AG09309 (cell line): Measurements from ENCODE around the gene RGS3.

ENCODE experiments used
- DNase-seq: peaks from one replicate; pipeline ENCODE4 v3.0.0-alpha.2; 2010; ENCODE audit warnings: low read depth
- H3K4me3 ChIP-seq: 2 replicates; pipeline ENCODE4 v1.5.1; 2011; ENCODE audit warnings: mild to moderate bottlenecking, low read depth, low read length, moderate library complexity; ENCODE audit not compliant: control insufficient read depth
- TF ChIP-seq, protein P1 (sequence below): IDR thresholded peaks from 2 replicates; pipeline ENCODE4 v1.5.1; 2011; ENCODE audit warnings: mild to moderate bottlenecking, low read depth, low read length, inconsistent platforms; ENCODE audit not compliant: insufficient read depth, control insufficient read depth; ENCODE audit errors: missing control alignments

The RGS3 gene

GRCh38 chr9:113540466-113540865, 76.9 kb downstream of the RGS3 start:
- no peak for DNase-seq
- TF ChIP-seq, protein P1, sequence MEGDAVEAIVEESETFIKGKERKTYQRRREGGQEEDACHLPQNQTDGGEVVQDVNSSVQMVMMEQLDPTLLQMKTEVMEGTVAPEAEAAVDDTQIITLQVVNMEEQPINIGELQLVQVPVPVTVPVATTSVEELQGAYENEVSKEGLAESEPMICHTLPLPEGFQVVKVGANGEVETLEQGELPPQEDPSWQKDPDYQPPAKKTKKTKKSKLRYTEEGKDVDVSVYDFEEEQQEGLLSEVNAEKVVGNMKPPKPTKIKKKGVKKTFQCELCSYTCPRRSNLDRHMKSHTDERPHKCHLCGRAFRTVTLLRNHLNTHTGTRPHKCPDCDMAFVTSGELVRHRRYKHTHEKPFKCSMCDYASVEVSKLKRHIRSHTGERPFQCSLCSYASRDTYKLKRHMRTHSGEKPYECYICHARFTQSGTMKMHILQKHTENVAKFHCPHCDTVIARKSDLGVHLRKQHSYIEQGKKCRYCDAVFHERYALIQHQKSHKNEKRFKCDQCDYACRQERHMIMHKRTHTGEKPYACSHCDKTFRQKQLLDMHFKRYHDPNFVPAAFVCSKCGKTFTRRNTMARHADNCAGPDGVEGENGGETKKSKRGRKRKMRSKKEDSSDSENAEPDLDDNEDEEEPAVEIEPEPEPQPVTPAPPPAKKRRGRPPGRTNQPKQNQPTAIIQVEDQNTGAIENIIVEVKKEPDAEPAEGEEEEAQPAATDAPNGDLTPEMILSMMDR = no peak
- no peak overlapping the region for H3K4me3 ChIP-seq

DNA sequence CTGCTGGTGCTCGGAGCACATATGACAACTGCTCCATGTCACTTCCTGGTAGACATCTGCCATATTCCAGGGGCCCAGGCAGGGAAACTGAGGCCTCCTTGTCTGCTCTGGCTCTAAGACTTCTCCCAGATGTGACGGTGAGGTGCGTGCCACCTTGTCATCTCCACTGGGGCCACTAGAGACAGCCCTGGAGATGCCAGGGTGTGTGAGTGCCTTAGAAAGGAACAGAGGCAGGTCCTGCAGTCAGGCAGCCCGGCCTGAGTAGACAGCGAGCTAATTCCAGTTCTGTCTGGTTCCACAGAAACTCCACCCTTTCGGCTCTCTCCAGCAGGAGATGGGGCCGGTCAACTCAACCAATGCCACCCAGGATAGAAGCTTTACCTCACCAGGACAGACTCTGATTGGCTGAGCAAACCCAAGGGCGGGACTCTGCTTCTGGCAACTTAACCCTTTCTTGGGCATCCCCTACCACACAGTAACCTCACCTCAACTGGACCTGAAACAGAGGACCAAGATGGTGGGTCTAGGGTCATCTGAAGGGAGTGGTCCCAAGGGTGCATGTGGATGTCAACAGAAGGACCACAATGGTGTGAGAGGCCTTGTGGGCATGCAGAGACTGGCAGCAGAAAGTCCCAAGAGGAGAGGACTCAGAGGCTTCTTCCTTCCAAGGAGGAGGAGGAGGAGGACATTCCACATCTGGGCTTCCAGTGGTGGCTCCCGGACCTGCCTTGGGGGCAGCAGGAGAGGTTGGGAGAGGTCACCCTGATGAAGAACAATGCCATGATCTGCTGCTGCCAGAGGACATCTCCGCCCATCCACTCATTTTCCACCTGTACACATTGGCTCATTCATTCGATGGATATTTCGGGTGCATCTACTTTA, 77.7 kb downstream of the RGS3 start:
- no peak overlapping the region for H3K4me3 ChIP-seq
- no peak for DNase-seq
- TF ChIP-seq, protein P1 = no peak

DNA sequence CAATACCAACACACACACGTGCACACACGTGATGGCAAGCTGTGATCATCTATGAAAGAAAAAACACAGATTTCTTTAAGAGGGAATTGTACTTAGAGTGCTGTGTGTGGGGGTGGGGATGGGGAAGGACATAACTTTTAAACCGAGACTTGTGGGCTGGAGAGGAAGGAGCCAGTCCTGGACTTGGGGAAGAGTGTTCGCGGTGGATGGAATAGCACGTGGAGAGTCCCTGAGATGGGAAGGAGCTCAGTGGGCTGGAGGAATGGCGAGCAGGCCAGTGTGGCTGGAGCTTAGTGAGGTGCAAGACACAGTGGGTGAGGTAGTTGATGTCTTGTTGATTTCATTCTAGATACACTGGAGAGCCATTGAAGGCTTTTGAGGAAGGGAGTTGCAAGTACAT, 78.5 kb downstream of the RGS3 start:
- TF ChIP-seq, protein P1 = no peak
- no peak overlapping the region for H3K4me3 ChIP-seq
- no peak for DNase-seq

DNA sequence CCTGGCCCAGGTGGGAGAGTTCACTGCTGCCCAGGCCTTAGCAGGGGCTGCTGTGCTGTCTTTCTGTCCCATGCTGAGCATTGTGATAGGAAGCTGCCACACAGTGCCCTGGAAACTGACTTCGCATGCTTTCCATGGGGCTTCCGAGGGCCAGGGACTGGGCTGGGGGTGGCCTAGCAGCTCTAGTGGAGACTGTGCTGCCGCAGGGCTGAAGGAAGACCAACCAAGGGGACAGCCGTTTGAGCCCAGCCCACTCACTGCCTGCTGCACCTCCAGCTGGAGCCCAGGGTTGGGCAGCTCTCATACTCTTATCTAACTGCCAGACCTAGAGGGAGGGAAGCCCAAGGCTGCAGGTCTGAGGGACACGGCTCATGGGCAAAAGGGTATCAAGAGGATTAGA, 79.2 kb downstream of the RGS3 start:
- no peak for DNase-seq
- no peak overlapping the region for H3K4me3 ChIP-seq
- TF ChIP-seq, protein P1 = no peak

DNA sequence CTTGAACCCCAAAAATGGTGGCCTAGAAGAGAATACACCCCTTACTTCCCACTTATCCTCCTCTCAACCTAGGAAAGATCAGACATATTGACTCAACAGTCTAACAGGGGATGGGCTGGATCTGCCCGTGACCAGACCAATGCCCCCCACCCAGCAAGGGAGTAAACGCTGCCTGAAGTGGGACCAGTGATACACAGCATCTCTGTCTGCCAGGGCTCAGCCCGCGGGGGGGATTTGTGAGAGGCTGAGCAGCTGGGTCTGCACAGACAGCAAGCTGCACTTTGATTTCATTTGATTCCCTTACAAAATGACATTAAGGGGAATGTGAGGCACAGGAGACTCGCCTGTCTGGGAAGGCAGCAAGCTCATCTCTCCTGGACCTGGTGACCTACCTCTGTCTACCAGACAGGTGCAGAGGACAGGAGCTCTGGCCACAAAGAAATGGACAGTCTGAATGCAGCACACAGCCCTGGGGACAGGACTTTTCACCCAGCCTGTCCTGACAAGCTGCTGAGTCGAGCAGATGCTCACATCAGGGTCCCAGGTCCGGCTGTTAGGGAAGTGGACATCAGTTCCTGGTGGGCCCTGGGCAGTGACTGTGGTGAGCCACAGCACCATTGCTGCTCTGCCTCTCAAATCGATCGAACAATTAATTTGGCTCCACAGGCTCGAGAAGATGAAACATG, 79.9 kb downstream of the RGS3 start:
- TF ChIP-seq, protein P1 = no peak
- H3K4me3 ChIP-seq = no peak overlapping the region
- DNase-seq = no peak

- TF ChIP-seq, protein P1 = no peak
- no peak for DNase-seq
- H3K4me3 ChIP-seq = no peak overlapping the region
These were observed 80.4 kb downstream of the RGS3 start for GRCh38 chr9:113543982-113544303.

DNA sequence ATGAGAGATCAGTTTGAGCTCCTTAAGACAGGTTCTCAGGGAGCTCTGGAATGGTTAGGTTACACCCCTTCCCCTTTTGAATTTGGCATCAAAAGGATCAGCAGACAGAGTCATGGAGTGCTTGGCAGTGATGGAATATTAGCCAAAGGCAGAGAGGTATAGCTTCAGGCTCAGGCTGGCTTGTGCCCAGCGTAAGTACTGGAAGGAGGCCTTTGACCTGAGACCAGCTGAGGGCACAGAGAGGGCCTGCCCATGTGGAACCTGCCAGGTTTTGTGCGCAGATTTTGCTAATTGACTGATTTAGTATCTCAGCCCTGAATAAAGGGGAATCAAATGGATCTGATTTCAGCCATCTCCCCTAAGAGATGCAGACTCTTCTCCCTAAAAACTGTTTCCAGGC, 81.5 kb downstream of the RGS3 start:
- TF ChIP-seq, protein P1 = no peak
- H3K4me3 ChIP-seq = no peak overlapping the region
- no peak for DNase-seq
